Measurements from ENCODE around the gene CATSPER3. TPM values are rescaled to one million over a fixed set of nuclear protein-coding genes. Genes with fewer than 3 reads are reported as not detected.

CATSPER3 gene
- total RNA-seq, 1 donor from 2014 or later = 0.54 TPM

DNA sequence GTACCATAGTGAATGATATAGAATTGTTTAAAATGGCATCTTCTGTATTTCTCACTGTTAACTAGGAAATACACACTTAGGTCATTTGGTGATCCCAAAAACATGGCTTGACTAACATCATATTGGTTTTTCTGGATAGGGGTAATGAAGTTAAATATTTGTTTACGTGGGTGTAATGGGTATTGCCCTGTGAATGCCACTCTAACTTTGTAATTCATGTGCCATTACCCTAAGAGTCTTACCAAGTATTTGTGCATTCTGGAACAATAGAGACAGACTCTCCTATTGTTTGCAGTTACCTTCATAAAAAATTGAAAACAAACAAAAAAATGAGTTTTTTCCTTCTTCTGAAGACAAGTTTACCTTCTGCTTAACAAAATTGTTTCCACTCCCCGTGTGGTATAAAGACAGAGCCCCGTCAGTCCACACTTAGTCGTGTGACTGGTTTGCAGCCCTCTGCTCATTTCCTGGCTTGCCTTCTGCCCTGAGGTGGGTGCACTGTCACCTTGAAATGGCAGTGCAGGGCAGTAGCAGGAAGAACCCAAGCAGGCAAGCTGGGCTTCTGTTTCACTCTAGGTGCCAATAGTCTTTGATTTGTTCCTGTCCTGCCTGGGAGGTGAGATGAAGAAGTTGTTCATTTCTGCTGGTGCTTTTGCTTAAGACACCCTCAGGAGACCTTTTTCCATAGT lies 9.6 kb upstream of the CATSPER3 start:
- H3K4me3 Mint-ChIP-seq = no peak overlapping the region
- no peaks in the 10 kb centered on the region for H3K27me3 Mint-ChIP-seq
- peaks cover 23% of the 10 kb centered on the region for H3K36me3 Mint-ChIP-seq (ENCODE audit: low read depth)
- intact Hi-C loops (cut with micrococcal nuclease) = no loop called here
- H3K27ac Mint-ChIP-seq = no peak overlapping the region
- peaks cover 2% of the 10 kb centered on the region for H3K4me1 Mint-ChIP-seq
- DNase-seq = no peak
- peaks cover 4% of the 10 kb centered on the region for H3K9me3 Mint-ChIP-seq

DNA sequence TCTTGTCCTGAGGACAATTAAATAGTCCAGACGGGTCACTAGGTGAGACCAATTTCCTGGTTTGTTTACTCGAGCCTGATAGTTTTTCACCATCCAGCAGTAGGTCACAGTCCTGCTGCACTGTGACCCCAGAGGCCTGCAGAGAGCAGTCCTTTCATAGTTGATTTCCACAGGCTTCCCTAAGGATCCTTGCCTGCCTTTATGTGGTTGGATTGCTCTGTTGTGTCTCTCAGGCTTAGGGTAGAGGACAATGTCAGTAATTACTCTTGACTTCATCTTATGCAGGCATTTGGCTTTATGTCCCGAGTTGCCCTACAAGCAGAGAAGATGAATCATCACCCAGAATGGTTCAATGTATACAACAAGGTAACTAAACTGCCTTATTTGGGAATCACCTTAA lies 9.0 kb upstream of the CATSPER3 start:
- H3K36me3 Mint-ChIP-seq (ENCODE audit: low read depth) = peaks cover 23% of the 10 kb centered on the region
- no peak for DNase-seq
- no peak overlapping the region for H3K27ac Mint-ChIP-seq
- H3K27me3 Mint-ChIP-seq = no peaks in the 10 kb centered on the region
- H3K4me1 Mint-ChIP-seq = peaks cover 4% of the 10 kb centered on the region
- peaks cover 4% of the 10 kb centered on the region for H3K9me3 Mint-ChIP-seq
- intact Hi-C loops (cut with micrococcal nuclease) = no loop called here
- H3K4me3 Mint-ChIP-seq = no peak overlapping the region

- H3K27ac Mint-ChIP-seq = no peak overlapping the region
- peaks cover 25% of the 10 kb centered on the region for H3K4me1 Mint-ChIP-seq
- intact Hi-C loops (cut with micrococcal nuclease) = no loop called here
- H3K4me3 Mint-ChIP-seq = no peak overlapping the region
- H3K36me3 Mint-ChIP-seq (ENCODE audit: low read depth) = peaks cover 22% of the 10 kb centered on the region
- DNase-seq = no peak
- no peaks in the 10 kb centered on the region for H3K27me3 Mint-ChIP-seq
- H3K9me3 Mint-ChIP-seq = no peaks in the 10 kb centered on the region
Observed at GRCh38 chr5:134963098-134963497, 4.6 kb upstream of the CATSPER3 start.

GRCh38 chr5:134964359-134965270 lies 3.1 kb upstream of the CATSPER3 start:
- Mint-ChIP-seq H3K9me3 (no peaks in the 10 kb centered on the region), H3K27me3 (no peaks in the 10 kb centered on the region), H3K4me1 (peaks cover 23% of the 10 kb centered on the region), H3K36me3 (ENCODE audit: low read depth) (peaks cover 22% of the 10 kb centered on the region), H3K27ac (peak overlapping the region; percentile 75), H3K4me3 (peak overlapping the region; percentile 53)
- DNase-seq = peak; percentile 78
- intact Hi-C loops (cut with micrococcal nuclease) = loop anchor here (1.0 kb wide), 1 partner anchor 44 kb away; no protein-coding TSS in a partner anchor

- Mint-ChIP-seq H3K36me3 (ENCODE audit: low read depth) (peaks cover 21% of the 10 kb centered on the region), H3K27ac (peak overlapping the region; percentile 85), H3K27me3 (no peaks in the 10 kb centered on the region), H3K4me3 (peak overlapping the region; percentile 53), H3K4me1 (peaks cover 23% of the 10 kb centered on the region), H3K9me3 (no peaks in the 10 kb centered on the region)
- peak; percentile 60 for DNase-seq
- intact Hi-C loops (cut with micrococcal nuclease) = no loop called here
Observed at GRCh38 chr5:134965271-134965825, 2.4 kb upstream of the CATSPER3 start.

GRCh38 chr5:134968055-134968454 lies 348 bp downstream of the CATSPER3 start:
- Mint-ChIP-seq H3K4me3 (no peak overlapping the region), H3K36me3 (ENCODE audit: low read depth) (peaks cover 11% of the 10 kb centered on the region), H3K4me1 (peaks cover 23% of the 10 kb centered on the region), H3K9me3 (no peaks in the 10 kb centered on the region), H3K27me3 (no peaks in the 10 kb centered on the region), H3K27ac (no peak overlapping the region)
- intact Hi-C loops (cut with micrococcal nuclease) = no loop called here
- no peak for DNase-seq

DNA sequence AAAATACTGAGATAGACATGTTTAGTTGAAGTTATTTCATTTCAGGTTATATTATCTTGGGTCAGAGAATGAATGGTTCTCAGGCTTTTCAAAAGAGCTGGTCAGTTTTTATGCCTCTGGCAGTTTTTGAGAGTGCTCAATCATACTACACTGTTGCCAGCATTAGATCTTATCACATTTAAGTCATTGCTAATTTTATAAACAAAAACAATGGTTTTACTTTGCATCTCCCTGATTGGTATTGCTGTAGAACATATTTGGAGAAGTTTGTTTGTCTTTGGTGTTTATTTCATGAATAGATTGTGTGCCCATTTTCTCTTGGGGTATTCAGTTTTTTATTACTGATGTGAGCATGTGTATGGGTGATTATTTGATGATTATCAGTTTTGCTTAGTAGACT lies 1.5 kb downstream of the CATSPER3 start:
- Mint-ChIP-seq H3K4me1 (peaks cover 19% of the 10 kb centered on the region), H3K9me3 (no peaks in the 10 kb centered on the region), H3K36me3 (ENCODE audit: low read depth) (peaks cover 11% of the 10 kb centered on the region), H3K4me3 (no peak overlapping the region), H3K27me3 (no peaks in the 10 kb centered on the region), H3K27ac (no peak overlapping the region)
- DNase-seq = no peak
- intact Hi-C loops (cut with micrococcal nuclease) = no loop called here

- H3K4me3 Mint-ChIP-seq = no peak overlapping the region
- intact Hi-C loops (cut with micrococcal nuclease) = no loop called here
- no peaks in the 10 kb centered on the region for H3K27me3 Mint-ChIP-seq
- no peak overlapping the region for H3K27ac Mint-ChIP-seq
- H3K4me1 Mint-ChIP-seq = no peaks in the 10 kb centered on the region
- peaks cover 4% of the 10 kb centered on the region for H3K36me3 Mint-ChIP-seq (ENCODE audit: low read depth)
- no peaks in the 10 kb centered on the region for H3K9me3 Mint-ChIP-seq
- DNase-seq = no peak
Observed at GRCh38 chr5:134975078-134975715, 7.5 kb downstream of the CATSPER3 start.

- no peaks in the 10 kb centered on the region for H3K9me3 Mint-ChIP-seq
- intact Hi-C loops (cut with micrococcal nuclease) = no loop called here
- H3K27ac Mint-ChIP-seq = no peak overlapping the region
- H3K27me3 Mint-ChIP-seq = no peaks in the 10 kb centered on the region
- H3K36me3 Mint-ChIP-seq (ENCODE audit: low read depth) = peaks cover 4% of the 10 kb centered on the region
- DNase-seq = no peak
- H3K4me3 Mint-ChIP-seq = no peak overlapping the region
- H3K4me1 Mint-ChIP-seq = no peaks in the 10 kb centered on the region
Observed at GRCh38 chr5:134975843-134976242, 8.1 kb downstream of the CATSPER3 start.

- H3K36me3 Mint-ChIP-seq (ENCODE audit: low read depth) = peaks cover 4% of the 10 kb centered on the region
- no peak for DNase-seq
- H3K4me3 Mint-ChIP-seq = no peak overlapping the region
- H3K4me1 Mint-ChIP-seq = no peaks in the 10 kb centered on the region
- no peaks in the 10 kb centered on the region for H3K27me3 Mint-ChIP-seq
- peaks cover 10% of the 10 kb centered on the region for H3K9me3 Mint-ChIP-seq
- intact Hi-C loops (cut with micrococcal nuclease) = no loop called here
- no peak overlapping the region for H3K27ac Mint-ChIP-seq
Observed at GRCh38 chr5:134976841-134977240, 9.1 kb downstream of the CATSPER3 start.

- intact Hi-C loops (cut with micrococcal nuclease) = no loop called here
- Mint-ChIP-seq H3K4me1 (no peaks in the 10 kb centered on the region), H3K36me3 (ENCODE audit: low read depth) (peaks cover 9% of the 10 kb centered on the region), H3K9me3 (peaks cover 25% of the 10 kb centered on the region), H3K27me3 (no peaks in the 10 kb centered on the region), H3K27ac (no peak overlapping the region), H3K4me3 (no peak overlapping the region)
- DNase-seq = no peak
Observed at GRCh38 chr5:134979416-134979815, 11.7 kb downstream of the CATSPER3 start.

DNA sequence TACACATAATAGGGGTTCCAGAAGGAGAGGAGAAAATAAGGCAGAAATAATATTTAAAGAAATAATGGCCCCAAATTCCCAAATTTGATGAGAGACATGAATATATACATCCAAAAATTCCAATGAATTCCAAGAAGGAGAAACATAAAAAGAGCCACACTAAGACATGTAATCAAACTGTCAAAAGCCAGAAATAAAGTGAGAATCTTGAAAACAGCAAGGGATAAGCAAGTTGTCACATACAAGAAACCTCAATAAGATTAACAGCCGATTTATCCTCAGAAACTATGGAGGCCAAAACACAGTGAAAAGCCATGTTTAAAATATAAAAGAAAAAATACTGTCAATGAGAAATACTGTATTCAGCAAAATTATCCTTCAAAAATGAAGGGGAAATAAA lies 14.5 kb downstream of the CATSPER3 start:
- H3K4me1 Mint-ChIP-seq = no peaks in the 10 kb centered on the region
- peaks cover 7% of the 10 kb centered on the region for H3K36me3 Mint-ChIP-seq (ENCODE audit: low read depth)
- intact Hi-C loops (cut with micrococcal nuclease) = no loop called here
- H3K9me3 Mint-ChIP-seq = peaks cover 26% of the 10 kb centered on the region
- no peak overlapping the region for H3K4me3 Mint-ChIP-seq
- H3K27me3 Mint-ChIP-seq = peaks cover 4% of the 10 kb centered on the region
- no peak for DNase-seq
- no peak overlapping the region for H3K27ac Mint-ChIP-seq

DNA sequence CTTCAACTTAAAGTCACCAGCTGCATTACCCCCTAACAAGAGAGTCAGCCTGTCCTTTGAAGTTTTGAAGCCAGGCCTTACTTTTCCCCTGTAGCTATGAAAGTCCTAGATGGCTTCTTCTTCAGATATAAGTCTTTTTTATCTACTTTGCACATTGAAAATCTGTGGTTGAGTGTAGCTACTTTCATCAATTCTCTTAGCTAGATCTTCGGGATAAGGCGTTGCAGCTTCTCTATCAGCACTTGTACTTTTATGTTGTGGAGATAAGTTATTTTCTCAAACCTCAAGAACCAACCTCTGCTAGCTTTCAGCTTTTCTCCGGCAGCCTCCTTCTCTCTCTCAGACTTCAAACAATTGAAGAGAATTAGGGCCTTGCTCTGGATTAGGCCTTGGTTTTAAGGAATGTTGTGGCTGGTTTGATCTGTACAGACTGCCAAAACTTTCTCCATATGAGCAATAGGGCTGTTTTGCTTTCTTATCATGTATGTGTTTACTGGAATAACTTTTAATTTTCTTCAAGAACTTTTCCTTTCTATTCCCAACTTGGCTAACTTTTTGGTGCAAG lies 21.6 kb downstream of the CATSPER3 start:
- Mint-ChIP-seq H3K27me3 (peaks cover 19% of the 10 kb centered on the region), H3K9me3 (peaks cover 2% of the 10 kb centered on the region), H3K4me1 (no peaks in the 10 kb centered on the region), H3K27ac (no peak overlapping the region), H3K36me3 (ENCODE audit: low read depth) (no peaks in the 10 kb centered on the region), H3K4me3 (no peak overlapping the region)
- intact Hi-C loops (cut with micrococcal nuclease) = no loop called here
- no peak for DNase-seq

Data from activated CD4-positive, alpha-beta T cell treated with anti-CD3 and anti-CD28 coated beads, Interleukin-2, amount 10 ng/mL, durations not matched to agents 24 days and 14 days (primary cell).